ENCODE results near the gene C6orf62.
"Not testable (repeated sequence)": the region's sequence is repeated elsewhere in the genome, so short reads cannot be mapped to it uniquely, and the experiment has no call there.

Gene C6orf62

GRCh38 chr6:24719125-24719971 is at the start of gene C6orf62:
C6orf62 (minus strand) TSS chr6:24719154; CDS start chr6:24718668, 486 bp downstream.
- DNase-seq = peak; percentile 28

- no peak for DNase-seq
Observed at GRCh38 chr6:24768361-24768760, 49.4 kb upstream of the C6orf62 start.

- peak; percentile 16 for DNase-seq
Observed at GRCh38 chr6:24766680-24767462, 47.9 kb upstream of the C6orf62 start.

GRCh38 chr6:24765968-24766367 is 47.0 kb upstream of the C6orf62 start:
- not testable (repeated sequence) for DNase-seq

GRCh38 chr6:24764833-24765828 is 46.2 kb upstream of the C6orf62 start:
- not testable (repeated sequence) for DNase-seq

GRCh38 chr6:24763578-24763977 is 44.6 kb upstream of the C6orf62 start:
- DNase-seq = peak; percentile 7

- no peak for DNase-seq
Observed at GRCh38 chr6:24761851-24762250, 42.9 kb upstream of the C6orf62 start.

GRCh38 chr6:24761193-24761835 is 42.4 kb upstream of the C6orf62 start:
- peak; percentile 62 for DNase-seq

GRCh38 chr6:24760210-24760609 is 41.3 kb upstream of the C6orf62 start:
- no peak for DNase-seq

- no peak for DNase-seq
Observed at GRCh38 chr6:24759718-24760117, 40.8 kb upstream of the C6orf62 start.

- DNase-seq = no peak
Observed at GRCh38 chr6:24757611-24758010, 38.7 kb upstream of the C6orf62 start.

GRCh38 chr6:24755279-24755678 is 36.3 kb upstream of the C6orf62 start:
- no peak for DNase-seq

- DNase-seq = not testable (repeated sequence)
Observed at GRCh38 chr6:24754378-24754777, 35.4 kb upstream of the C6orf62 start.

GRCh38 chr6:24753545-24753944 is 34.6 kb upstream of the C6orf62 start:
- DNase-seq = no peak

GRCh38 chr6:24752917-24753492 is 34.1 kb upstream of the C6orf62 start:
- no peak for DNase-seq

GRCh38 chr6:24752503-24752902 is 33.5 kb upstream of the C6orf62 start:
- DNase-seq = no peak

GRCh38 chr6:24750878-24751277 is 31.9 kb upstream of the C6orf62 start:
- not testable (repeated sequence) for DNase-seq

GRCh38 chr6:24749297-24749696 is 30.3 kb upstream of the C6orf62 start:
- DNase-seq = no peak

- DNase-seq = no peak
Observed at GRCh38 chr6:24744911-24745310, 26.0 kb upstream of the C6orf62 start.

GRCh38 chr6:24743944-24744335 is 25.0 kb upstream of the C6orf62 start:
- DNase-seq = no peak

- no peak for DNase-seq
Observed at GRCh38 chr6:24743265-24743943, 24.4 kb upstream of the C6orf62 start.

Data from NCI-H146 (cell line).